Tongue (tissue), 2 donors: ENCODE measurements around the gene LMTK2. TPM values are rescaled to one million over a fixed set of nuclear protein-coding genes. Genes with fewer than 3 reads are reported as not detected.
A peak's percentile ranks its signal among the peaks of the same experiment; 100 is the strongest.

ENCODE experiments used
- DNase-seq: peaks from one replicate; pipeline ENCODE4 v3.0.0-alpha.2; 2015
- total RNA-seq: library from RNA; depleted of rRNA; stranded (reverse); fragments of >200 nt; gene quantifications from one replicate; pipeline ENCODE4 v1.2.3, GENCODE V29; 2014

LMTK2 gene
- total RNA-seq, 1 donor from 2014 or later = 17.4 TPM

- DNase-seq = no peak
Measured at GRCh38 chr7:98137134-98137825, 30.6 kb downstream of the LMTK2 start.

- DNase-seq = no peak
Measured at GRCh38 chr7:98137826-98138151, 31.1 kb downstream of the LMTK2 start.

- no peak for DNase-seq
Measured at GRCh38 chr7:98138672-98139071, 32.0 kb downstream of the LMTK2 start.

- DNase-seq = no peak
Measured at GRCh38 chr7:98142658-98143057, 36.0 kb downstream of the LMTK2 start.

GRCh38 chr7:98148607-98149006 is 41.9 kb downstream of the LMTK2 start:
- DNase-seq = no peak

GRCh38 chr7:98149116-98149692 is 42.5 kb downstream of the LMTK2 start:
- DNase-seq = no peak

- DNase-seq = no peak
Measured at GRCh38 chr7:98151884-98152283, 45.2 kb downstream of the LMTK2 start.

- no peak for DNase-seq
Measured at GRCh38 chr7:98156700-98157099, 50.0 kb downstream of the LMTK2 start.

- no peak for DNase-seq
Measured at GRCh38 chr7:98157761-98158160, 51.1 kb downstream of the LMTK2 start.

GRCh38 chr7:98162758-98163157 is 56.1 kb downstream of the LMTK2 start:
- DNase-seq = no peak

- DNase-seq = no peak
Measured at GRCh38 chr7:98163269-98163668, 56.6 kb downstream of the LMTK2 start.

GRCh38 chr7:98163704-98164494 is 57.2 kb downstream of the LMTK2 start:
- peak; percentile 8 for DNase-seq

GRCh38 chr7:98165827-98166667 is 59.4 kb downstream of the LMTK2 start:
- peak; percentile 21 for DNase-seq

GRCh38 chr7:98166668-98166970 is 60.0 kb downstream of the LMTK2 start:
- DNase-seq = no peak

- DNase-seq = no peak
Measured at GRCh38 chr7:98167653-98168052, 61.0 kb downstream of the LMTK2 start.

GRCh38 chr7:98168181-98168903 is 61.7 kb downstream of the LMTK2 start:
- peak; percentile 70 for DNase-seq

GRCh38 chr7:98168904-98169621 is 62.4 kb downstream of the LMTK2 start:
- no peak for DNase-seq

- no peak for DNase-seq
Measured at GRCh38 chr7:98170966-98171365, 64.3 kb downstream of the LMTK2 start.

- DNase-seq = no peak
Measured at GRCh38 chr7:98171449-98171848, 64.8 kb downstream of the LMTK2 start.

GRCh38 chr7:98174334-98175259 is 67.9 kb downstream of the LMTK2 start:
- no peak for DNase-seq
